Skin epidermis (tissue), 12 donors: ENCODE measurements around the gene IL6ST.
A peak's percentile ranks its signal among the peaks of the same experiment; 100 is the strongest.

Source experiments
- H3K27ac ChIP-seq, 21 experiments: fragments of 200-600 bp; sonication (generic) in 11 of 21; one replicate each; pipeline ENCODE4 v1.5.0; 2020; ENCODE audit warnings: mild to moderate bottlenecking in 3 of 21, inconsistent platforms in 2 of 21, moderate library complexity in 2 of 21
- H3K4me3 ChIP-seq, 7 experiments: fragments of 200-600 bp; sonication (generic) in 2 of 7; one replicate each; pipeline ENCODE4 v1.5.0; 2020; ENCODE audit warnings: inconsistent platforms in 2 of 7, mild to moderate bottlenecking in 2 of 7, moderate library complexity in 1 of 7

The IL6ST gene

DNA sequence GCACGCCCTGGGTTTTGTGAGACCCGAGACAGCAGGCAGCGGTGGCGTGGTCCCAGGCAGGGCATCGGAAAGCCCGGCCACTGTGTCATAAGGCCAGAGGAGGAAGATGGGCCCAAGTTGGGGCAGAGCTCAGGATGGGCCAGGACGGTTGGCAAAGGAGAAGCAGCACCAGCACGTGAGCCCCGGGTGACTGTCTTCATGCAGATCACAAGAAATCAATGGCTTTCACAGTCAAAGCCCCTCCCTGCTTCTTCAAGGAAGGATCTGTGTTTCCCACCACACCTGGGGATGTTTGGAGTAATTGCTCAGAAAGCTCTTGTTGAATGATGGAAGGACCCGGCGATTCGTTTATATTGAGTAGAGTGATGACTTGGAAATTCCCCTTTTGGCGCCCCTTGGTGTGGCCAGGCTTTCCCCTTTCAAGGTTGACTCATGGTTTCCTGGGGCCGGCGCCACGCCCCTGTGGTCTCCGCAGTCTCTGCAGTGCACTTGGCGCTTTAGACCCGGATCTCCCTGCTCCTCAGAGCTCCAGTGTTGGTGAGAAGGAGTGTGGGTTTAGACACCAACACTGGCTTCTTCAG lies 91.6 kb downstream of the IL6ST start:
- peak overlapping the region in 1 of 21 experiments; percentile 11 for H3K27ac ChIP-seq

DNA sequence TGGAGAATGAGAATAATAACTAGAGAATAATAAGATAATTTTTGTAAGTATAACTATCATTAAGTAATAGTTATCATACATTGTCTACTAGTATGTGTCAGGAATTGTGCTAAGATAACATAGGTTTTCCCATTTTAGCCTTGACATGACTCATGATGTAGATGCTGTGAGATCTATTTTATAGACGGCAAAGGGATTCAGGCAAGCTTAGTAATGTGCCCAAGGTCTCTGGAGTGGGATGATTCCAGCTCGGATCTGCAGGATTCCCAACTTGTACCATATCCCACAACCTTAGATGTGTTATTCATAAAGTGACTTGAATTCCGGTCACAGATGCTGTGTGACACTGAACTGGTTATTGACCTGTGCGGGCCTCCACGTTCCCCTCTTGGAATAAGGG lies 92.1 kb downstream of the IL6ST start:
- no peak overlapping the region for H3K27ac ChIP-seq
- no peak overlapping the region for H3K4me3 ChIP-seq

More for the DNA sequence above, 91.6 kb downstream of the IL6ST start:
- no peak overlapping the region for H3K4me3 ChIP-seq

GRCh38 chr5:55900776-55901175 lies 94.0 kb downstream of the IL6ST start:
- no peak overlapping the region for H3K27ac ChIP-seq
- no peak overlapping the region for H3K4me3 ChIP-seq

- H3K27ac ChIP-seq: no peak overlapping the region
- no peak overlapping the region for H3K4me3 ChIP-seq
Observed at GRCh38 chr5:55900068-55900467, 94.7 kb downstream of the IL6ST start.

DNA sequence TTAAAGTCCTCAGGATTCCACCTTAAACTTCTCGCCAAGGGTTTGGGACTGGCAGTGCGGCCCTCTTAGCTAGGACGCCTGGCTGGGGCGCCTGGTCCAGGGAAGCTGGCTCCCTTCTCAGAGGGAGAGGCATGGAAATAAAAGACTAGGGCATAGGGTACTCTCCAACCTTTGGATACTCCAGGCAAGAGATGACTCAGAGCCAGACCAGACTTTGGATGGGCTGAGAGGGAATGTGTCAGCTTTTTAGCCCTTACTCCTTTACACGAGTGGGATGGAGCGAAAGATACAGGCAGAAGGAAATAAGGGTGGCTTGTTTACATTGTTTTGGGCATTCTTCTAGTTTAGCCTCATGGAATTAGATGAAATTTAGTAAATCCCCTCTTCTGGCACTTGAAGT lies 95.4 kb downstream of the IL6ST start:
- no peak overlapping the region for H3K4me3 ChIP-seq
- no peak overlapping the region for H3K27ac ChIP-seq

DNA sequence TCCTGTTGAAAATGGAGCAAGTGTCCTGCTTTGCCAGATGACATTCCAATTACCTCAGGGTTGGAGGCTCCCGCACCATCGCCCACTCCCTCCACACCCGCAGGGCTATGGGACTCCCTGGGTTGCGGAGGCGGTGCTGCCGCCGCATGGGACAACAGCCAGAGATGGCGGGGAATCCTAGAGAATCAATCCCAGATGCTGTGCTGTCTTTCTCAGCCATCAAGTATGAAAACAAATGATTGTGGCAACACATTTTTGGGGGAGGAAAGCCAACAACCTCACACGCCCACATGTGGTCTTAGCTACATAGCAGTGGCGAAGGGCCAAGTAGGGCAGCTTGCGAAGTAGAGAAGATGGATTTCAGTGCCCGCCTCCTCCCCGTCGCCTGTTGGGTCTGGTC lies 96.9 kb downstream of the IL6ST start:
- no peak overlapping the region for H3K4me3 ChIP-seq
- H3K27ac ChIP-seq: peak overlapping the region in 1 of 21 experiments; percentile 9

GRCh38 chr5:55897206-55897894 lies 97.4 kb downstream of the IL6ST start:
- H3K27ac ChIP-seq: peak overlapping the region in 2 of 21 experiments; percentile 9 to 25

GRCh38 chr5:55896663-55897062 lies 98.1 kb downstream of the IL6ST start:
- Histone ChIP-seq H3K4me3 (no peak overlapping the region), H3K27ac (no peak overlapping the region)

More at GRCh38 chr5:55897206-55897894, 97.4 kb downstream of the IL6ST start:
- H3K4me3 ChIP-seq: no peak overlapping the region

GRCh38 chr5:55896238-55896637 lies 98.5 kb downstream of the IL6ST start:
- no peak overlapping the region for H3K27ac ChIP-seq

GRCh38 chr5:55895346-55895745 lies 99.4 kb downstream of the IL6ST start:
- Histone ChIP-seq H3K27ac (no peak overlapping the region), H3K4me3 (no peak overlapping the region)

More at GRCh38 chr5:55896238-55896637, 98.5 kb downstream of the IL6ST start:
- no peak overlapping the region for H3K4me3 ChIP-seq

DNA sequence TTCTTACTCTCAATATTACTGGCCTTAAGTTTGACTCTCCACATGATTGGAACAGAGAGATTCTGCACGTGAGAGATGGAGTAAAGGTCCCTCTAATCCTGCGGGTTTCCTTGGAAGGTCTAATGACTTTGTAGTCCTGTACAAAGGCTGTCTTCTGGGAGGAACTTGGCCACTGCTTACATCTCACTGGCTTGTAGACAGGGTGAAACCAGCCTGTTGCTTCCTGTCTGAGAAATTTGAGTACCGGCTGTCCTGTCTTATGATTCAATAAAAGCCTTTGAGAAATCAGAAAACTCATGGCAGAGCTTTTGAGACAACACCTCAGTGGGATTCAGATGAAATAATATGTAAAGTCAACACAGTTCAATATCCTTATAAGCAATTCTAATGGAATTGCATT lies 100.6 kb downstream of the IL6ST start:
- no peak overlapping the region for H3K4me3 ChIP-seq

DNA sequence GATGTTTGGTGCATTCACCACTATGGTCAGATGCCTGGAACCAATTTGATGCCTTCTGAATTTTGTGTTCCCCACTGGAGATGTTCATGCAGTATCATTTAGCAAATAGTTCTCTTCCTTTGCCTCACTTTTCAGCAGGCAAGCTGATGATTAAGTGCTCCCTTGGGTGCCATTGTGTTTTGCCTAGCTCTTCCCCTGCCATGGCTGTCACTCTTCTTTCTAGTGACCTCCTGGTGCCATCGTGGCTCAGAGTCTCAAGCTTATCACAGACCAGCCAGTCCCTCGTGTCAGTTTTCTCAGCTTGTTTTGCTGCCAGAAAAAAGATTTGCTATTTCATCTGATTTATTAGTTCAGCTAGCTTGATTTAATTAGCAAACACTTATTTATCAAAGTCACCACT lies 102.3 kb downstream of the IL6ST start:
- no peak overlapping the region for H3K4me3 ChIP-seq
- H3K27ac ChIP-seq: no peak overlapping the region

More for the DNA sequence above, 100.6 kb downstream of the IL6ST start:
- no peak overlapping the region for H3K27ac ChIP-seq

- H3K27ac ChIP-seq: no peak overlapping the region
Observed at GRCh38 chr5:55888205-55888604, 106.6 kb downstream of the IL6ST start.

DNA sequence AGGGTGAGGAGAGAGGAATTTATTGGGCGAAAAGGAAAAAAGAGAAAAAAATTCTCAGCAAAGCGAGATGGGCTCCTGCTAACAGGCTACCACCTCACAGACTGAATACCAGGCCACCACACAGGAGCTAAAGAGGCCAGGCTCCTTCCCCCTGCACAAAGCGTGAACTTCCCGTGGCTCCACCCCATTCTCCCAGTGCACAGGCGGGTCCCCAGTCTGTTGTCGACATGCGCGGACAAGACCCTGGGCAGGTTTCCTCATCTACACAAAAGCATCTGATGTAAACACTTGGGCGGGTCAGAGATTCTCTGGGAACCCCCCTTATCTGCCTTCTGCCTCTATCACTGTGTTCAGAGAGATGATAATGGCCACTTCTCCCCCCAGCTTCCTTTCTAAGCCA lies 109.4 kb downstream of the IL6ST start:
- Histone ChIP-seq H3K4me3 (no peak overlapping the region), H3K27ac (no peak overlapping the region)

More at GRCh38 chr5:55888205-55888604, 106.6 kb downstream of the IL6ST start:
- no peak overlapping the region for H3K4me3 ChIP-seq
